Activated CD4-positive, alpha-beta T cell treated with anti-CD3 and anti-CD28 coated beads, Interleukin-2, amount 50 U/mL, for 48 hours (primary cell): ENCODE data around the gene INTS1.

Source experiments
- DNase-seq, 2 experiments: peaks; one replicate each; pipeline ENCODE4 v3.0.0-alpha.2; 2020

The INTS1 gene

DNA sequence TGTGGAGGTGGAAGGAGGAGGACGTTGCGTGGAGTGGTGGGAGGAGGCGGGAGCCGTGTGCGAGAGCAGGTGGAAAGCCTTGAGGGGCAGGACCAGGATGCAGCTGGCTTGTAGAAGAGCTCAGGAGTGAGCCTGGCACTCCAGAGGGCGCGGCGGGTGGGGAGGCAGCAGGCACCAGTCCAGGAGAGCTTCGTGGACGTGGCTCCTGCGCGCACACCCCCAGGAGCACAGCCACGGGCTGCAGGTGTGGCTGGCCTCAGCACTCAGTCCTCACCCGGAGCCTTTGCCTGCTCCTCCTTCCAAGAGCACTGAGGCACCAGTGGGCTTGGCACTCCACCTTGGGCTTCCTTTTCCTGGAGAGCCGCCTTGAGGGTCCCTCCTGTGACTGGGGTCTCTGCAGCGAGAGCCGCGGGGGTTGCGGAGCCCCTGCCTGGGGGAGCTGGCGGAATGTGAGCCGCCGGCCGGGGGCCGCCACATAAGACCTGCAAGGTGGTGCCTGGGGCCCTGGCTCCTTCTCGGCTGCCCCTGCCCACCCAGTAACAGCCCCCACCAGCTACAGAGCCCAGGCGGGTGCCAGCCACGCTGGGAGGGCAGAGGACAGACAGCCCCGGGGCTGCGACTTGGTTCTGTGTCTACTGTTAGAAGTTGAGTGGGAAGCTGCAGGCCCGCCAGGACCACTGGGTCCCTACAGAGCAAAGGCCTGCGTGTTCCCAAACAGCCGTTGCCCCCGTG, 37.4 kb upstream of the INTS1 start:
- no peak for DNase-seq

DNA sequence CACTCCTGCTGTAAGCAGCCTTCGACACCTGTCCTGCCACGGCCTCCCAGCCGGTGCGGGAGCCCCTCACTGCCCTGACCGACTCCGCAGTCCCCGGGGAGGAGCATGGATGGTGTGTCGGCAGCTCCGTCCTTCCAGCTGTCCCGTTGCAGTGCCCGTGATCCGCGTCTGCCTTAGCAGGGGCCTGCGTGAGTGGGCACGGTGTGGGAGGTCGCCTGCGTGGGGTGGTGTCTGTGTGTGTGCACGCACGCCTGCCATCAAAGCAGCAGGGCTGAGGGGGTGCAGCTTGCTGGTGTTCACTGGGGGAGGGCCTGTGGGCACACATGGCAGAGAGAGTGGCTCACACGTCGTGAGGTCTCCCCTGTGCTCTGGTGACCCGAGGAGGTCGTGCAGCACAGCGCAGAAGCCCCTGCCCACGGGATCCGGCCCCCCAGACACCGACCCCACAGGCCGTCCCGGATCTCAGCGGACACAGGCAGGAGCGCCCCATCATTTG, 36.6 kb upstream of the INTS1 start:
- no peak for DNase-seq

DNA sequence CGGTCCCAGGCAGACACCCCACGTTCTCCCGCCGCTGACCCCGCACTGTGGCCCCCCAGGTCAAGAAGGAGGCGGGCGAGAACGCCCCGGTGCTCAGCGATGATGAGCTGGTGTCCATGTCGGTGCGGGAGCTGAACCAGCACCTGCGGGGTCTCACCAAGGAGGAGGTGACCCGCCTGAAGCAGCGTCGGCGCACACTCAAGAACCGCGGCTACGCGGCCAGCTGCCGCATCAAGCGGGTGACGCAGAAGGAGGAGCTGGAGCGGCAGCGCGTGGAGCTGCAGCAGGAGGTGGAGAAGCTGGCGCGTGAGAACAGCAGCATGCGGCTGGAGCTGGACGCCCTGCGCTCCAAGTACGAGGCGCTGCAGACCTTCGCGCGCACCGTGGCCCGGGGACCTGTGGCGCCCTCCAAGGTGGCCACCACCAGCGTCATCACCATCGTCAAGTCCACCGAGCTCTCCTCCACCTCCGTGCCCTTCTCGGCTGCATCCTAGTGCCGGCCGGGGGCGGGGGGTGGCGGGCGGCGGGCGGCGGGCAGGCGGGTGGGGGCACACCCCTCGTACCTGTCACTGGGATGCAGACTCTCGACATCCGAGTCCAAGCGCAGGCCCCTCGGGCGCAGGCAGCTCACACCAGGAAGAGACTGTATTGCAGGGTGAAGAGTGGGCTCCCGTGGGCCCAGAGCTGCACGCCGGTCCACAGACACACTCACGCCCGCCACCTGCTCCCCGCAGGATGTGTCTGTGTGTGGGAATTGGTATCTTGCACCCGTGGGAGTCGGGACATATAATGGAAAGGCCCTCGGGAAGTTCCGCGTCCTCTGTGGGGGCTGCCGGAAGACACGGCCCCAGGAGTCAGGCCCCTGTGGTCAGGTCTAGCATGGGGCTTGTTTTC, 35.9 kb upstream of the INTS1 start:
- DNase-seq: no peak

DNA sequence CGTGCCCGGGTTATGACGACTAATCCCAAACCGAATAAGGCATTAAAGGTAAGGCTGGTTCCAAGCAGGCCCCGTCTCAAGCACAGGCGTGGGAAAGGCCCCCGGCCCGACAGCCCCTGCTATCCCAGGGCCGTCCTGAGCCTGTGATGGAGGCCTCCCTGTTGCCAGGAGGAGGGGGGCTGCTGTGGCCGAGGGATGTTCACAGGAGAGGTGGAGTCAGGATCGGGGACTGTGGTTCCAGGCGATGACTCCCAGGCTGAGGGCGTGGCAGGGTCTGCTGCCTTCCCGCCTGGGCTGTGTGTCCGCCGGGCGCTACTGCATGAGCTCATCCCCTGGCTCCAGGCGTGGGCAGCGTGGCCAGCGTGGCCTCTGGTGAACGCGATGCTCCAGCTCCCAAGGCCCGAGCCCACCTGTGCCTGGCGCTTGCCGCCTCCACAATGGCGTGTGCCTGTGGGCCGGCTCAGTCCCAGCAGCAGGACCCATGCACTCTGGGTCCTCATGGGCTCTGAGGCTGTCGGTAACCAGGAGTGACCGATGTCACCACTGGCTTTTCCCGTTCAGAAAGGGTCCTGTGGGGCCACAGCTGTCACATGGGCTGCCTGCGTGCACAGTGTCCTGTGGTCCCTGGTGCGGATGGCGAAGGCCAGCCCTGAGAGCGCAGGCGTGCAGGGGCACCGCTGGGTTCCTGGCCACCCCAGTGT, 35.1 kb upstream of the INTS1 start:
- no peak for DNase-seq

DNA sequence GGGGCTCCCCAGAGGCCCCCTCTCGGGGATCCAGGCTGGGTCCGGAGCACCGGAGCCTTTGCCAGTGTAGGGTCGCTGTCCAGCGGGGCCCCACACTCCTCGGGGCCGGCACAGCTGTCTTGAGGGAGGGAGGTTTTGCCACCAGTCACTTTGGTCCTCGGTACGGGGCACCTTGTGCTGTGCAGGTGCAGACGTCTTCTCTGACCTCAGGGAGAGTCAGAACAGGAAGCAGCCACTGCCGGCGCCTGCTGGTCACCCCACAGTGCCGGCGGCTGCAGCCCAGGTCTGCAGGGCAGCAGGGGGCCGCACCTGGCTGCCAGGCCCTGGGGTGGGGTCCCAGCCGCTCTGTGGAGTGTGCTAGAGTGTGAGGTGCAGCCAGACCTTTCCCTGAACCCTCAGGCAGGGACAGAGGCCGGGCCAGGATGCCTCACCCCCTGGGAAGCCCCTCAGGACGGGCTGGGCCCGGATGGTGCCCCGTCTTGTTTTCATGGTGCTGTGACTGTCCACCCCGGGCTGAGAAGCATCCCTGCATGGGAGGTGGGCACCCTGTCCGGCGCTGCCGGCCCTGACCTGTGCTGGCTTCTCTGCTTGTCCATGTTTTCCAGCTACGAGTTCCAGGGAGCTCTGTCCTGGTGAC, 34.5 kb upstream of the INTS1 start:
- no peak for DNase-seq

DNA sequence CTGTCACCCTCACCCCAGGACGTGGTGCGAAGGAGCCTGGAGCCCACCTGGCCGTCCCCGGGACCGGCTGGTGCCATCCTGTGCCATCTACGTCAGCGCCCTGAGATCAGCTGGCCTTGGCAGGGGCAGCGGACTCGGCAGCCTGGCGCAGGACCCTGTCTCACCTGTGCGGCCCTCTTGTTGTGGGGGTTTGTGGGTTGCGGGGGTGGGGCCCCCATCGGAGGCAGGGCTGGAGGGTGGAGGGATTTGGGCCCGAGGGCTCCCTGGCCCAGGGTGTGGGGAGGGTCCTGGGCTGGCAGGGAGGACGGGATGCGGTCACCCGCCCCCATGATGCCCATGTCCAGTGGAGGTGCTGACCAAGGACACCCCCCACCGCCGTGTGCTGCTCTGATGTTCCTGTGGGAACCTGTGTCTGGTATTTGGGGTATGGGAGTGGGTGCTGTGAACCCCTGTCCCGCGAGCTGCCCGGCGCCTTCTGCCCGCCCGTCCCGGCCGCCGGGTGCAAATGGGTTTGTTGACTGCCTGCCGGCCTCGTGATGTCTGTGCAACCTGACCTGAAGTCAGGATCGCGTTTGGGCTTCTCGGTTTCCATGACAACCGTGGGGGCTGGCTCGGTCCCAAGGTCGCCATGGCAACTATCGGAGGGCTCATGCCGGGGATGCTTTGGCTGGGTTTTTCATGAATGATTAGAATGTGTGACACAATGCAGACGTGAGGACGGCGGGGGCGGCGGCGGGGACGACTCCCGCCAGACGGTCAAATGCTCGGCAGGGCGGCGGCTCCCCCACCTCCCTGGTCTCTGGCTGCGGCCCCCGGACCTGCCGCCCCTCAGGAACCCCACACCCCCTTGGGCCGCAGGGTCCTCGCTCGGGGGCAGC, 33.6 kb upstream of the INTS1 start:
- DNase-seq: no peak

DNA sequence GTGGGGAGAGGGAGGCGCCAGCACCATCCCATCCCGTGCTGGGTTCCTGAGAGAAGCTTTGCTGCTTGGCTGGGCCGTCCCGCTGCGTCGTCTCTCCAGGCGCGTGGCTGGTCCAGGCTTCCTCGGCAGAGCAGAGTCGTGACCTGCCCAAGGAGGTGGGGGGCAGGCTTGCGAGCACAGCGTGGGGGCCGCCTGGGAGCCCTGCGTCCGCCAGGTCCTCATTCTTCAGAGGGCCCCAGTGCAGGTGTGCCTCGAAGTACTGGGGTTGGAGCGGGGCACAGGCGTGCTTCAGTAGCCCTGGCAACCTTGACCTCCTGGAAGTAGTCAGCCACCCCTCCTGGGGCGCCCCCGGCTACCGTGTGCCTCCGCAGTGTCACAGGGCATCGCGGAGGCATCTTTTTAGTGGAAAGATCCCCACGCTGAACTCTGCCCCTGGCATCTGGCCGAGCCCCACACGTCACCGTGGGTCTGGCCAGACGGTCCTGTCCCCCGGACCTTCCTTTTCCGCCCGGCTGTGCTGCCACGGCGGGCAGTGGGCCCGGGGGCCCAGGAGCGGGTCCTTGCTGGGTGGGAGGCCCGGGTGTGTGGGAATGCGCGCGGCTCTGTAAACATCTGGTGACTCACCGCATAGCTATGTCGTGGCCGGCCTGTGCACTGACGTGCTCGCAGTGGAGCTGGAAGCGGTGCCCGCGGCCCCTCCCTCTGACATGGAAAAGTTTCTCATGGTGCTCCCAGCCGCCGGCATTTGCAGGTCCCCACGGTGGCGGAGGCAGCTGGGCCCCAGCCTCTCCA, 32.8 kb upstream of the INTS1 start:
- DNase-seq: no peak

DNA sequence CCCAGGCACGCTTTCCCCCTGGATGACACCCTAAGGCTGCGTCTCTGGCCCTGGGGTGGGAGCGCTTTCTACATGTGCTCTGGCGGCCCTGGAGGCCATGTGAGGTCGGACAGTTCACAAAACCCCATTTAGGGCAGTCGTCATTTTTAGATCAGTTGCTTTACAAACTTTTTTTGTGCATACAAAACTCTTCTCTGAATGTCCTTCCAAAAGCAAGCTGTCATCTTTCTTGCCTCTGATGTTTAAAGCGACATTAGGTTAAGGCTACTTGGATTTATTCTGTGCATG, 32.2 kb upstream of the INTS1 start:
- no peak for DNase-seq

DNA sequence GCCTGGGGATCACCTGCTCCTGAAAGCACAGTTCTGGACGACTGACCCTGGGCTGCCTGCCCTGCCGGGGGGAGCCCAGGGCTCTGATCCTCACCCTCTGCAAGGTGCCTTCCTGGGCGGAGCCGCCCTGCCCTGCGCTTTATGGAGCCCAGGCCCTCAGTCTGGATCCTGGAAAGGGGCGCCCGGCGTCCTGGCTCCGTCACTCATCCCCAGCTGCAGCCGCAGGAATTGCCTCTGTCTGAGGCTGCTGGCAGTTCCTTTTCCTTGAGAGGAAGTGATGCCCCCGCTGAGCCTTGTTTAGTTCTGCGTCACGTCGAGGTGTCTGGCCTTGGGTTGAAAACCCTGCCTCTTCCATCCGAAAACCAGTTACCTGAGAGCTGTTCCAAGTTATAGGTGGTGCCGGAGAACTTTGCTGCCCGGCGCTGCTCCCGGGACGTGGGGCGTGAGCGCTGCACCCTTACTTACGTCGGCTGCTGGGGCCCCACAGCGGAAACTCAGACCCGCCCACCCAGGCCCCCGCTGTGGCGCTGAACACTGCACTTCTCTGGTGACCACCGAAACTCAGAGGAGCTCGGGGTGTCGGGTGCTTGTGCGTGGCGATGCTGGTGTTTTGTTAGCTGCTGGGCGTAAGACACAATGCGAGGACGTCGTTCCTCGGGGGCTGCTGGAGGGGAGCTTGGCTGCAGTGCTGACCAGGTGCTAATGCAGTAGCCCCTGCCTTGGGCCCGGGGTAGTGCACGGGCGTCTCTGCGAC, 31.7 kb upstream of the INTS1 start:
- DNase-seq: no peak

DNA sequence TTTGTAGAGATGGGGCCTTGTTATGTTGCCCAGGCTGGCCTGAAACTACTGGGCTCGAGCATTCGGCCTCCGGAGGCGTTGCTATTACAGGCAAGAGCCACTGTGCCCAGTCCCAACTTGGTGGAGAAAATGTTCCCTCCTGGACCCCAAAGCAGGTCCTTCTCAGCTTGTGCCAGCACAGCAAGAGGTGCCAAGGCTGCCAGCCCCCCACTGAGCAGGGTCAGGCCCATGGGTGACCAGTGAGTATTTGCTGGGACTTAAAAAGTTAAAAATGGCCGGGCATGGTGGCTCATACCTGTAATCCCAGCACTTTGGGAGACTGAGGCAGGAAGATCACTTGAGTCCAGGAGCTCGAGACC, 30.9 kb upstream of the INTS1 start:
- no peak for DNase-seq

DNA sequence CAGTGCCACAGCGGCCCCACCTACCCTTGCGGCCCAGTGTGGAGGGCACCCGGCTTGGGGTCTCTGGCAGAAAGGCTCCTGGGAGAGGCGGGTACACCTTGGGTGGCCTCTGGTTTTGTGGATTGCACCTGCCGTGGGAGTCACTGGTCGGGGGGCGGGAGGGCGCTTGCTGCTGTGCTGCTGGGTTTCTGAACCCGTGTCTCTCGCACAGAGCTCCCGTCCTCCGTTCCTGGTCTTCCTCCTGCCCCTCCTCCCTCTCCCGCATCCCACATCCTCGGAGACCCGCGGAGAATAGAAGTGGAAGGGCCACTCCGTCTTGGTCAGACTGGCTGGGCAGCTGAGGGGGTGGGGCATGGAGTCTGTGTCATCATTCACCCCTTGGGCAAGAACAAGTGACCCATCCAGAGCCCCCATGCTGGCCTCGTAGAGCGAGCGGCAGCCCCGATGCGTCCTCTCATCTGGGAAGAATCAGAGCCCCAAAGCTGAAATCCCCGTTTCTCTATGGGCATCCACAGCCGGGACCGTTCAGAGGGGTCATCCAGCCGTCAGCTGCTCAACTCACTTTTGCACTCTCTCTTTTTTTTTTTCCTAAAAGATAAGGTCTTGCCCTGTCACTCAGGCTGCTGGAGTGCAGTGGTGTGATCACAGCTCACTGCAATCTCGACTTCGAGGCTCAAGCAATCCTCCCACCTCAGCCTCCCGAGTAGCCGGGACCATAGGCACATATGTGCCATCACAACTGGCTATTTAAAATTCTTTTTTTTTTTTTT, 30.3 kb upstream of the INTS1 start:
- no peak for DNase-seq

DNA sequence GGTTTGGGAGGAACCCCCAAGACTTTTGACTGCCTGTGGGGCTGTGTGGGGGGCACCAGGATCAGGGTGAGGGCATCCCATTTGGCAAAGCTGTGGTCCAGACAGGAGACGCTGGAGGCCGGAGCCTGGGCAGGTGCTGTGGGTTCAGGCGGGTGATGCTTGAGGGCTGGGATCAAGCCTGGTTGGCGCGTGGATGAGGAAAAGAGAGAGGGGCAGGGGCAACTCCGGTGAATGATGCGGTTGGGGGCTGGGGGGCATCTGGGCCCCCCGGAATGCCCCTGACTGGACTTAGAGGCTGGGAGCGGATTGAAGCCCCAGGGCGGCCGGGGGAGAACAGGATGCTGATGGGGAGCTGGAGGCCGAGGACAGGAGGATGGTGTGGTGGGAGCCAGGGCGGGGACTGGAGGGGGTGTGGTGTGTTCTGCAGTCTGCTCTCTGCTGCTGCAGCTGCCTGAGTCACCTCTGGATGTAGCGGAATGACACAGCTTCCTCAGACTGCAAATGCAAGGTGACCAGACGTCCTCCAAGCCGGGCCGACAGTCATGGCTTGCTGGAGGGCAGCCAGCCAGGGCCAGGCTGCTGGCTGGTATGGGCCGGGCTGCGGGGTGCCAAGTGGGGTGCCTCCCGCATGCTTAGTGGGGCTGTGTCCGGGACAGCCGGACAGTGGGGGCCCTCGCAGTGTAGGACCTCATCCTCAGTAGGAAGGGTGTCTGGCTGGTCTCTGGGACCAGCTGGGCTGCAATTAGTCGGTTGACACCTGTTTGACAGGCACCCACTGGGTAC, 29.5 kb upstream of the INTS1 start:
- peak; percentile 53 to 59 for DNase-seq

DNA sequence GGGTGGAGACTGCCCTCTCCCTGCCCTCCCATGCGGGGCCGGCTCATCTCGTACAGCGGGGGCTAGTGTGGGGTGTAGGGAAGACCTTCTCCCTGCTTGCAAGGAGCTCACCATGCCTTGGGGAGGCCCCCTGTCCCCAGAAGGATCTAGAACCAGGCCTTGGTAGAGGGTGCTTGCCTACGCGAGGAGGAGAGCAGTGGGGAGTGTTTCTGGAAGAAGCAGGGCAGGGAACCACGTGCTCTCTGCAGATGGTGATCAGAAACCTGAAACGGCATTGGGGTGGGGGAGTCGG, 29.0 kb upstream of the INTS1 start:
- DNase-seq: no peak

DNA sequence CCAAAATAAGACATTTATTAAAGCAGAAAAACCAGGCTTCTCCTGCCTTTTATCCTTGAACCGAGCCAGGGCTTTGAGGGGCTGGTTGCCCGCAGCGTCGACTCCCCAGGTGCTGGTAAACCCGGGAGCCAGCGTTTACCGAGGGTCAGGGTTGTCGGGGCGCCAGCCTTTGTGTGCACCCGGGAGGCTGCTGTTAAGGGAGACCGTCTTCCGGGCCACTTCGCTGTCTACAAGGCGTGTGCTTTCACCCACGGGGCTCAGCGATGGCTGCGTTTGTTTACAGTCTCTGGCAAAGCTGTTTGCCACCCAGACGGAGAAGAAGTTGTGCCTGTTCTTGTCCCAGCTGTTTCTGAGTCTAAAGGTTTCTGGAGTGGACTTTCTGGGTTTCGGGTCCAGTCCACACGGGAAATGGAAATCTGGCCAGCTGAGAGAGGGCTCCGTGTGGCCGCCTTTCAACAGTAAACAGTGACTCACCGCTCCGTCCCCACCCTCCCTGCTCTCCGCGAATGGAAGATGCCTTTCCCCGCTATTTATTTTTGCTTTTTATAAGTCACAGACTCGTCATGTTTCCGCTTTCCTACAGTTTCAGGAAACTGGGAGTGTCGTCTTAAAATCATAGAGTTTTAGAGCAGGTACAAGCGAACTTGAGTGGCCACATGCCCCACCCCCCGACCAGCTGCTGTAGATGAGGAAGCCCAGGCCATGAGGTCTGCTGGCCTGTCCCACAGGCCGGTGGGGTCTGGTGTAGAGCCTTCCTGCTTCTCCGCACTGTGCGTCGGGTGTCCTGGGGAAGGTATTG, 28.5 kb upstream of the INTS1 start:
- peak; percentile 62 to 63 for DNase-seq

DNA sequence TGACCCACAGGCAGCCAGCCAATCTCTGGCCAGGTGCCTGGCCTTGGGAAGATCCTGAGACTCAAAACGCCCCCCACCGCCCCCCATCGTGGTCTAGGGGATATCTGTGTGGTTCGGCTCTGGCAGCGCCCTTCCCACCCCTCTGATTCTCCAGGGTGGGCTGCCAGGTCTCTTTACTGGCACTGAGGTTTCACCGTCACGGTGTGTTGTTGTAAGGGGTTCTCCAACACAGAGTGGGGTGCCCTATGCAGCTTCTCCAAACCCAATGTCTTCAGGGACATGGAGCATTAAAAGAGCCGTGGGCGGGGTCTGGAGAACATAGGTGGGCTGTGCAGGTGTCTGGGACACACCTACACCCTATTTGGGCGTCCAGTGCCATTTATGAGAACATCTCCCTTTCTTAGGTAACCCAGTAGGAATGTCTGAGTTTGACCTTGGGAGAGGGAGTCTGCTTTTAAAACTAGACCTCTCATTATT, 27.8 kb upstream of the INTS1 start:
- no peak for DNase-seq

DNA sequence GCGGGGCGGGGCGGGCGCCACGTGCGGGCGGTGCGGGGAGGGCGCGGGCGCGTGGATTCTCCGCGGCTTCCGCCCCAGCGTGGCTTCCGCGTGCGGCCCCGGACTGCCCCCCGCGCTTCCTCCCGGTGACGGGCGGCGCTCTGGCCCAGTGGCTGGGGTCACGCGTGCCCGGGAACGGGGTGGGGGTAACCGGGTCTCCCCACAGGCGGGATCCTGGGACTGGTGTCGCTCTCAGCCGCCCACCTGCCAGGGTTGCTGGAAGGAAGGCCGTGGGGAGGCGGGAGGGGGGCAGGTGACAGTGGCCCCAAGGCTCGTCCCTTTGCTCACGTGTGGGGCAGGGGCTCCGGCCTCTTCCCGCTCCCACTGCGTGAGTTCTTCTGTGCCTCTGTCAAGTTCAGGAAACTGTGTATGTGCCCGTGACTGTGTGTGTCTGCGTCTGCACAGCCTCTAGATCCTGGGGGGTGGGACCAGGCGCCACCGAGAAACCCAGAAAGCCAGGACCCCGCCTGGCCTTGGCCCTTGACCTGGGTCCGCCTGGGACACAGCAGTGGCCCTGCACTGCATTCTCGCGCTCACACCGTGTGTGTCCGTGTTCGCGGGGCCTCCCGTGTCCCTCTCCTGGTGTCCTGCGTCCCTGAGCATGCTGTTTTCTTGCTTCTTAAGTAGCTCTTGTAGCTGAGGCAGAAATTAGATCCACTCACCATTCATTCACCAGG, 27.2 kb upstream of the INTS1 start:
- DNase-seq: peak; percentile 20 to 28

DNA sequence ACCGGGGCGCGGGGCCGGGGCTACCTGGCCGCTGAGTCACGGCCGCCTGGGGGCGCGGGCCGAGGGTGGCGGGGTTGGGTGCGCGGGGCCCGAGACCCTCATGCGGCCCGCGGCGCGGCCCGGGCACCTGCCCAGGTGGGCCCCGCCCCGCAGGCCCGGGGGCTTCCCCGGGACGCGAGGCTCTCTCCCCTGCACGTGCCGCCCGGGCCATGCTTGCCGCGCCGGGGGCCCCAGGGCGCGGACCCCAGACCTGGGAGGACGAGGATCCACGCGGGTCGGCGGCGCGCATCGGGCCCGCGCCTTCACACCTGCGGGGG, 26.7 kb upstream of the INTS1 start:
- DNase-seq: no peak
